ENCODE data around the gene HOXA10.

Gene HOXA10

GRCh38 chr7:27189997-27190748 is 16.1 kb upstream of the HOXA10 start:
- peak; percentile 53 for DNase-seq

GRCh38 chr7:27189295-27189996 is 15.3 kb upstream of the HOXA10 start:
- DNase-seq, result no peak

- no peak for DNase-seq
These were observed 14.5 kb upstream of the HOXA10 start for GRCh38 chr7:27188386-27189294.

- no peak for DNase-seq
These were observed 13.6 kb upstream of the HOXA10 start for GRCh38 chr7:27187475-27188385.

DNA sequence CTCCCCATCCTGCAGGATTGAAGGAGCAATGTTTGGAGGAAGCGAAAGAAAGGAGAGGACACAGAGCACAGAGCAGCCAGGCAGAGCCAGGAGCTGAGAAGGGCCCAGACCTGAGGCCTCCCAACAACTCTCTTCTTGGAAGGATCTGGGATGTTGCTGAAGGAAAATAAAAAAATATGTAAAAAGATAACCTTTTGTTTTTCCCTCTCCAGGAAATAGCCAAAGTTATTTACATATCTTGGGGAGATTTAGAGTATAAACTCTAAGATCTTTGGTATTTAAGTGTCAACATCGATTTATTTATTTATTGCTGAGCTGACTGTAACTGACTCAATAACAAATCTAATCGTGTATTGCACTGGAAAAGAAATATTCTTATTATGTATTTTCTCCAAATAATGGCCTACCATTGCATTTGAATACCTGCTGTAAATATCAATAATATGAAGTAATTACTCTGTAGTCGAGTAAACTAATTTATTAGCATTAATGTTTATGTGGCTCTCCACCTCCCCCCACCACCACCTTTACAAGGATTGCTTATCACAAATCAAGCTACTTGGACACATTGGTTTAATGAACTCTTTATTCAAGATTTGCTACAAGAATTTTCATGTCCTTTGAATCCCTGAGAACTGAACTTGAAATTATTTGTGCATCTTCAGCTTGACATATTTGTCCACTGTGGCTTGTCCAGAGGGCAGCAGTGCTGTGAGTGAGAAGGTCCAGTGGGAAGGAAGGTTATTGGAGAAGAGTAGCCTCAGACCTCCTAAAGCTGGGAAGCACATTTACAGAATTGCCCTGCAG is 12.8 kb upstream of the HOXA10 start:
- DNase-seq, result no peak

- peak; percentile 38 for DNase-seq
These were observed 11.9 kb upstream of the HOXA10 start for GRCh38 chr7:27185854-27186667.

DNA sequence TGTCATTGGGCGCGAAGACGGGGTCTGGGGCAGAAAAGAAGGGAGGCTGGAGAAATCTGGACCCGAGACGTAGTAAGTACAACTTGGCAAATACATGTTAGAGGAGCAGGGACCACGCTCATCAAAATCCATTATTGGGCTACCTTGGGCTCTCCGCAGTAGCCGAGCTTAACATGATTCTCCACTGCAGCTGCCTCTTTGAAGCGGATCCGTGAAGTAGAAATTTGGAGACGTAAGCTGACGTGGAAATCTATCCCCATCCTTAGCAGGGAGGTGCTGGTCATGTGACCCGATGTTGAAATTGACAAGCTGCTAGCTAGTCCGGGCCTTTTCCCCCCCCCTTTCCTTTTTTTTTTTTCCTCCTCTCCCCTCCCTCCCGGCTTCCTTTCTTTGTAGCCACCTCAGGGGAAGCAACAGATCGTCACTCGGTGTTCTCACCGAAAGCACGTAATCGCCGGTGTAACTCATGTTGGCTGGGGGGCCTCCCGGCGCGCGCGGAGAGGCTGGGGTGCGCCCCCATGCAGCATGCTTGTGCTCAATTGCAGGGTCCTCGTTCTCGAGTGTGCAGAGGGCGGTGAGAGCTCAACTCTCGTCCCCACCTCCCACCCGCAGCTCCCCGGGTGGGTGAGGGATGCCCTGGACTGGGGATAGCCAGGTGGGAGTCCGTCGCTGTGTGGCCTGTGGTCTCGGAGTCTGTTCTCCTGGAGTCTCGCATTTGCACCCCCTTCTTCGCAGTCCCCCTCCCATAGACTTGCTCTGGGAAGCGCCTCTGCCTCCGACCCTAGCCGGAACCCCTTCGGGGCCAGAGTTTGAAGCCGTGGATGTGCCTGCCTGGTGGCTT is 11.1 kb upstream of the HOXA10 start, which contains the start of gene HOXA11:
HOXA11 (minus strand) TSS at position 220 of the 841 bp plus-strand sequence; CDS start at position 132, 88 bp downstream.
- DNase-seq, result peak; percentile 71

- peak; percentile 64 for DNase-seq
These were observed 10.4 kb upstream of the HOXA10 start for GRCh38 chr7:27184337-27185012.

- peak; percentile 74 for DNase-seq
These were observed 9.7 kb upstream of the HOXA10 start for GRCh38 chr7:27183682-27184336.

DNA sequence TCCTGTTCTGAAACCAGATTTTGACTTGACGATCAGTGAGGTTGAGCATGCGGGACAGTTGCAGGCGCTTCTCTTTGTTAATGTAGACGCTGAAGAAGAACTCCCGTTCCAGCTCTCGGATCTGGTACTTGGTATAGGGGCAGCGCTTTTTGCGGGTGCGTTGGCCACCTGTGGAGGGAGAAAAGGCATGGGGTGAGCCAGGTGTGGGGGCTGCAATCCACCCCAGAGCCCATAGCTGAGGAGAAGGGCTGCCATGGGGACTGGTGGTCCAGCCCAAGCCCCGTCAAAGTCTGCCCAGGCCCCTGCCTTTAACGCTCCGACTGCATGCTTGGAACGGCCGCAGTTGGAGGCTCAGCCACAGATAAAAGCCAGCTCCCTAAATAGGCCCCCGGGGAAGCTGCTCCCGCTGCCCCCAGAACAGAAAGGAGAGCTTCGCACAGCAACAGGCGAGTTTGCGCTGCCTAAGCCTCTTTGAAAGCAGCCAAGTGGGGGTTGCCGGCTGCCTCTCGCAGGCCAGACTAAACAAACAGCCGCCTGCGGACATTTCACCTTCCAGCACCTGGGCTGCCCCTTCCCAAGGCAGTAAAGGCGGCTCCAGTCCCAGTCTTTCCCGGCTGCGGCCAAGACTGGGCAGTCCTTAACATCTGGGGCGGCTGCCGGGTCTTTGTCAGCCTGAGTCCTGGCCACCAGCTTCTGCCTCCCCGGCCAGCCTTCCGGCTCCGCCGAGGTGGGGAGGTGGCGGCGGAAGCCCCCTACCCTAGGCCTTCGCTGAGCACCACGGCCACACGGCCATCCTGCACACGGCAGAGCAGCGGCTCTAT is 9.0 kb upstream of the HOXA10 start:
- DNase-seq, result peak; percentile 71

DNA sequence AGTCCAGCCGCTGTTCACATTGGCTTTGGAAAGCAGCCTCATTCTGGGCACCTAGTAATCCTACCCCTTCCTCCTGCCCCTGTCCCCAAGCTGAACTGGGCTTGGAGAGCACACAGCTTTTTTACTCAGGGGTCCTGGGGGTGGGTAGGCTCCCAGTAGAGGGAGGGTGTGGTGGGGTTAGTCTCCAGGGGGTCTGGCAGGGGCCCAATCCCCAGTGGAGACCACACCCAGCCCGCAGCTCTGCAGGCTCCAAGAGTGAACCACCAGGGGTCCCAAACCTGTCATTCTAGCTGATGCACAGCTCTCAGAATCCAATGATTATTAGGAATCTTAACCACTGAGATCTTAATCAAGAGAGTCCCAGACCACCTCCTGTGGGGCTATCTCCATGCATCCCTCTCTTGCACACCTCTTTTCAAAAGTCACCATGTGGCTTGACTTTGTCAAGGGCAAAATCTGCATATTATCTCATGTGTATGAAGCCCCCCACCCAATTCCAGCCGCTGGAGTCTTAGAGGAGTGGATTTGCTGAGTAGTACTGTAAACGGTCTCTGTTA is 8.2 kb upstream of the HOXA10 start:
- no peak for DNase-seq

DNA sequence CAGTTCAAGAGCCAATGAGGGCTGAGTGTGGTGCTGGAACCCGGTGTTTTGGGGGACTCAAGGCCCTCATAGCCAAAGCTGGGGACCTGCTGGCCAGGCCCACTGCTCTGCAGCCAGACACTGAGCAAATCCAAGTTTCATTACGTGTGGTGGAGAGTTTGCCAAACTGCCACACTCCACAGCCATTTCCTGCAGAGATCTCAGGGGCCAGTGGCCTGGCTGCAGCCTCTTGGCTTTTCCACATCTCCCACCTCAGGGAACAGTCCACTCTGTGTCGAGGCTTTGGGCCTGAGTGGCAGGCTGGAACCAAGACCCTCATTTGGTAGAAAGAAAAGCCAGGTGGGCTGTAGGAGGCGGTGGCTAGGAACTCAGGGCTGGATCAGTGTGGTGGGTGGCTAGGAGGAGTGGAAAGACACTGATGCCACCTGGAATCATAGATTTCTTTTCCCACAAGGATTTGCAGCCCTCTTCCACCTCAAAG is 7.7 kb upstream of the HOXA10 start:
- DNase-seq, result no peak

DNA sequence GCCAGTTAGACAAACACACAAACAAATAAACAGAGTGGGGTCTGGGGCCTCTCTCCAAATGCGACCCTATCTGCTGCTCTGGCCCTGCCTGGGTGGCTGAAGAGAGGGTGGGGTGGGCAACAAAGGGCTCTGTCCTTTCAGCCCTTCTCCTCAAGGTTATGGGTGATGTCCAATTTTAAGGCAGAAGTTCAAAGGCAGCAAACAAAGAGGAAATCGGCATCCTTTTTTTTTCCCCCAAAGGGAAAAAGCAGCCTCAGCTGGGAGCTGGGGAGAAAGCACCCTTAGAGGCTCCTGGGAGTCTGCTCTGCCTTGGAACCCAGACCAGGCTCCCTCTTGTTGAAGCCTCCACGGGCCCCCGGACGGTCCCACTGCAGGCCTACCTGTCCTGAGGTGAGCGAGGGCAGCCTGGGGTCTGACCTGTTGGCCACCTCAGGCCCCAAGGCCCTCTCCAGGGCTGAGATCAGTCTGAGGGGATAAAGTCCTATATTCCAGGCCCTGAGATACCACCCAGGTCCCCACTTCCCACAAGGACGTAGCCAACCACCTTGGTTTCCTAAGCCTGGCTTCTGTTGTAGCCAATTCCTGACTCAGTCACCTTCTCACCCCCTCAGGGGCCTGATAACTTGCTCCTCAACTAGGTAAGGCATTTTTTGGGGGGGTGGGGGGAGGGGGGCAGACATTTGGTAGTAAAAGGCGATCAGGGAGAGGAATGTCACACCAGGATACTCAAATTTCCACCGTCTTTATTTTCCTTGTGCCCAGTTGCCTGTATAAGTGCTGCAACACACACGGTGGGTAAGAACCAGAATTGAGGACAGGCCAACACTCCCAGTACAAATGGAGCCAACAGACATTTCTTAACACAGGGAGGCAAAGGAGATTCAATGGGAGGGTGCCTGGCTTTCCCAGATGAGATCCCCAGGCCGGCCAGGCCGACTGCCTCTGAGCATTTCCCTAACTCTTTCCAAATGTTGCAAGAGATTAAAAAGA is 6.6 kb upstream of the HOXA10 start:
- DNase-seq, result no peak

GRCh38 chr7:27179503-27180430 is 5.6 kb upstream of the HOXA10 start:
- DNase-seq, result peak; percentile 70

Measured in NCI-H82 (cell line).